SK-N-SH (cell line): ENCODE measurements around the gene SERTM1. TPM values are rescaled to one million over a fixed set of nuclear protein-coding genes. Genes with fewer than 3 reads are reported as not detected.

ENCODE experiments used
- CTCF ChIA-PET: fragments of 300-600, 350-600 bp; formaldehyde crosslinking; extraction: SDS; loops from one replicate; lab custom pipeline; 2021; lab: Yijun Ruan, JAX
- POLR2A ChIA-PET: fragments of 350-600 bp; sonication (Branson Sonifier 250); formaldehyde crosslinking; extraction: SDS; loops from one replicate; lab custom pipeline; 2020; ENCODE audit warnings: antibody characterized with exemption, inconsistent platforms; lab: Yijun Ruan, JAX
- DNase-seq: peaks from one replicate; pipeline ENCODE4 v3.0.0; 2012
- H2AFZ ChIP-seq: fragments of 200-600 bp; sonication (generic); 2 replicates; pipeline ENCODE4 v1.8.1; 2016; ENCODE audit warnings: antibody characterized with exemption, mild to moderate bottlenecking, low read depth
- H3F3A ChIP-seq: fragments of 200-600 bp; sonication (generic); replicated peaks from 2 replicates; pipeline ENCODE3; 2016; ENCODE audit warnings: antibody characterized with exemption, mild to moderate bottlenecking; ENCODE audit not compliant: insufficient read depth
- H3K27ac ChIP-seq, 2 experiments: fragments of 200-500 bp in 1 of 2; fragments of 200-600 bp in 1 of 2; sonication (Bioruptor generic) in 1 of 2; sonication (generic), shearing (Covaris generic) in 1 of 2; 2 replicates each; pipeline versions ENCODE4 v1.5.1 to v1.6.1; 2014 to 2016; ENCODE audit warnings: low read depth in 2 of 2, inconsistent platforms in 1 of 2, low read length in 1 of 2, mild to moderate bottlenecking in 1 of 2, mixed read lengths in 1 of 2
- H3K27me3 ChIP-seq: fragments of 200-600 bp; sonication (generic), shearing (Covaris generic); 2 replicates; pipeline ENCODE4 v1.6.1; 2016; ENCODE audit warnings: mixed run types; ENCODE audit not compliant: insufficient read depth
- H3K36me3 ChIP-seq, 2 experiments: fragments of 200-500 bp in 1 of 2; fragments of 200-600 bp in 1 of 2; sonication (Bioruptor generic) in 1 of 2; sonication (generic) in 1 of 2; replicated peaks in 1 of 2; 2 replicates each; pipeline versions ENCODE3 to v1.5.1; 2014 to 2016; ENCODE audit warnings: low read length in 1 of 2, mild to moderate bottlenecking in 1 of 2; ENCODE audit not compliant: insufficient read depth in 2 of 2, control insufficient read depth in 1 of 2
- H3K4me1 ChIP-seq, 2 experiments: fragments of 200-500 bp in 1 of 2; fragments of 200-600 bp in 1 of 2; sonication (Bioruptor generic) in 1 of 2; sonication (generic), shearing (Covaris generic) in 1 of 2; 2 replicates each; pipeline versions ENCODE4 v1.5.1 to v1.6.1; 2014 to 2016; ENCODE audit warnings: low read depth in 1 of 2, low read length in 1 of 2, mixed run types in 1 of 2; ENCODE audit not compliant: insufficient read depth in 2 of 2, control insufficient read depth in 1 of 2
- H3K4me2 ChIP-seq: fragments of 200-600 bp; sonication (generic), shearing (Covaris generic); 2 replicates; pipeline ENCODE4 v1.6.1; 2017; ENCODE audit warnings: mixed run types
- H3K4me3 ChIP-seq, 2 experiments: fragments of 200-500 bp in 1 of 2; fragments of 200-600 bp in 1 of 2; sonication (Bioruptor generic) in 1 of 2; sonication (generic), shearing (Covaris generic) in 1 of 2; 2 replicates each; pipeline versions ENCODE4 v1.5.1 to v1.8.1; 2014 to 2016; ENCODE audit warnings: low read depth in 2 of 2, inconsistent platforms in 1 of 2, low read length in 1 of 2, mild to moderate bottlenecking in 1 of 2, mixed read lengths in 1 of 2, moderate library complexity in 1 of 2
- H3K79me2 ChIP-seq: fragments of 200-600 bp; sonication (generic); 2 replicates; pipeline ENCODE4 v1.8.1; 2017; ENCODE audit warnings: mild to moderate bottlenecking; ENCODE audit not compliant: insufficient read depth
- H3K9ac ChIP-seq: fragments of 200-600 bp; sonication (generic); 2 replicates; pipeline ENCODE4 v1.6.1; 2017; ENCODE audit warnings: mixed run types
- H3K9me2 ChIP-seq: fragments of 200-600 bp; sonication (generic); 2 replicates; pipeline ENCODE4 v1.6.1; 2017; ENCODE audit warnings: mixed run types
- H3K9me3 ChIP-seq: fragments of 200-600 bp; sonication (generic); 2 replicates; pipeline ENCODE4 v1.6.1; 2017; ENCODE audit warnings: mixed run types, mild to moderate bottlenecking, moderate library complexity
- H4K20me1 ChIP-seq: fragments of 200-600 bp; sonication (generic); 2 replicates; pipeline ENCODE4 v1.6.1; 2017; ENCODE audit warnings: mild to moderate bottlenecking, mixed run types; ENCODE audit not compliant: insufficient read depth
- CHD2 ChIP-seq: fragments of 150-350 bp; IDR thresholded peaks from 2 replicates; pipeline ENCODE4 v1.6.1; 2018; ENCODE audit warnings: low read length; ENCODE audit not compliant: partially characterized antibody
- CTCF ChIP-seq: fragments of 200-600 bp; sonication (generic); IDR thresholded peaks from 2 replicates; pipeline ENCODE4 v1.6.1; 2017; ENCODE audit warnings: antibody characterized with exemption, mild to moderate bottlenecking, moderate library complexity
- ELF1 ChIP-seq: IDR thresholded peaks from 2 replicates; pipeline ENCODE4 v1.4.0; 2012
- EZH2phosphoT487 ChIP-seq: fragments of 200-600 bp; sonication (generic); IDR thresholded peaks from 2 replicates; pipeline ENCODE4 v1.6.1; 2017; ENCODE audit warnings: low read depth, mixed run types, mild to moderate bottlenecking, antibody characterized with exemption, moderate library complexity, borderline replicate concordance
- FOSL2 ChIP-seq: IDR thresholded peaks from 2 replicates; pipeline ENCODE4 v1.4.0; 2012; ENCODE audit warnings: low read depth, mild to moderate bottlenecking, moderate library complexity, borderline replicate concordance
- FOXJ3 ChIP-seq: sonication (generic); formaldehyde crosslinking; IDR thresholded peaks from 2 replicates; pipeline ENCODE4 v1.5.1; 2020; ENCODE audit warnings: mild to moderate bottlenecking, missing genetic modification reagents
- IRF3 ChIP-seq: fragments of 150-350 bp; IDR thresholded peaks from 2 replicates; pipeline ENCODE4 v1.6.1; 2016; ENCODE audit warnings: mild to moderate bottlenecking, low read depth, low read length
- MXI1 ChIP-seq: IDR thresholded peaks from 2 replicates; pipeline ENCODE4 v1.6.1; 2012; ENCODE audit warnings: mild to moderate bottlenecking, low read depth, low read length, improper control_type of control experiment
- NFIC ChIP-seq: IDR thresholded peaks from 2 replicates; pipeline ENCODE4 v1.4.0; 2012; ENCODE audit warnings: borderline replicate concordance
- POLR2AphosphoS5 ChIP-seq: IDR thresholded peaks from 2 replicates; pipeline ENCODE4 v1.6.1; 2012; ENCODE audit warnings: low read depth, low read length
- RAD21 ChIP-seq: IDR thresholded peaks from 2 replicates; pipeline ENCODE4 v1.6.1; 2012; ENCODE audit warnings: mild to moderate bottlenecking, low read length
- TAF1 ChIP-seq: IDR thresholded peaks from 2 replicates; pipeline ENCODE4 v1.6.1; 2012; ENCODE audit warnings: low read depth, mild to moderate bottlenecking, low read length, moderate library complexity, borderline replicate concordance
- YY1 ChIP-seq: IDR thresholded peaks from 2 replicates; pipeline ENCODE4 v1.4.0; 2012; ENCODE audit warnings: low read depth, mild to moderate bottlenecking
- WGBS: methylation state at CpG from one replicate; pipeline ENCODE4 v1.1.6; 2017; ENCODE audit warnings: low lambda C conversion rate; 5-methylcytosine and 5-hydroxymethylcytosine counted together
- polyA plus RNA-seq, 3 experiments: library from polyadenylated mRNA; depleted of rRNA; stranded (reverse); fragments of >200 nt; gene quantifications; 2 replicates each; pipeline ENCODE4 v1.2.3, GENCODE V29; 2012
- TF ChIP-seq, protein P1 (sequence below): IDR thresholded peaks from 2 replicates; pipeline ENCODE4 v1.4.0; 2012; ENCODE audit warnings: low read depth, borderline replicate concordance
- TF ChIP-seq, protein P2 (sequence below): IDR thresholded peaks from 2 replicates; pipeline ENCODE4 v1.4.0; 2012; ENCODE audit warnings: low read depth, borderline replicate concordance

Gene SERTM1
- polyA plus RNA-seq, 1 of the 3 experiments (the other 2 are of a cell fraction) = 0.05 TPM

DNA sequence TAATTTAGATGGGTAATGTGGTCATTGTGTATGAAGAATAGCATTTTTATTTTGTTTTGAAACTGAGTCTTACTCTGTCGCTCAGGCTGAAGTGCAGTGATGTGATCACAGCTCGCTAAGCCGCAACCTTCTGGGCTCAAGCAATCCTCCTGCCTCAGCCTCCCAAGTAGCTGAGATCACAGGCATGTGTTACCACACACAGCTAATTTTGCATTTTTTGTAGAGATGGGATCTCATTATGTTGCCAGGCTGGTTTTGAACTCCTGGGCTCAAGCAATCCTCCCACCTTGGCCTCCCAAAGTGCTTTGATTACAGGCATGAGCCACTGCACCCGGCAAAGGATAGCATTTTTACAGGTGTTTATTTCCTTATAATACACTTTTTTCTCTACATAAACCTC is 36.6 kb downstream of the SERTM1 start:
- DNase-seq = no peak
- no peak overlapping the region for H3K4me3 ChIP-seq
- H3F3A ChIP-seq = peaks cover 6% of the 10 kb centered on the region
- H3K9me3 ChIP-seq = no peaks in the 10 kb centered on the region
- H3K4me2 ChIP-seq = no peak overlapping the region
- no peaks in the 10 kb centered on the region for H3K27me3 ChIP-seq
- no peaks in the 10 kb centered on the region for H4K20me1 ChIP-seq
- WGBS = 25% methylated on average over 4 of the region's 4 CpGs
- H2AFZ ChIP-seq = no peak overlapping the region
- H3K9ac ChIP-seq = no peak overlapping the region
- ChIA-PET POLR2A (no interaction called here), CTCF (interaction anchor here (0.6 to 2.2 kb wide), 3 partner anchors 9 to 256 kb away, joined by 3 to 7 read pairs (median 3); no protein-coding TSS in a partner anchor)
- H3K9me2 ChIP-seq = no peaks in the 10 kb centered on the region
- peaks cover 2 to 28% of the 10 kb centered on the region in 2 experiments; a peak in 3 of 4 replicates for H3K4me1 ChIP-seq
- H3K27ac ChIP-seq = no peak overlapping the region
- no peaks in the 10 kb centered on the region for H3K36me3 ChIP-seq
- H3K79me2 ChIP-seq = no peaks in the 10 kb centered on the region
- TF ChIP-seq IRF3 = no peak
- no peak for TF ChIP-seq RAD21
- TF ChIP-seq FOSL2 = no peak
- TF ChIP-seq MXI1 = no peak
- no peak for TF ChIP-seq CTCF
- TF ChIP-seq, protein P1, sequence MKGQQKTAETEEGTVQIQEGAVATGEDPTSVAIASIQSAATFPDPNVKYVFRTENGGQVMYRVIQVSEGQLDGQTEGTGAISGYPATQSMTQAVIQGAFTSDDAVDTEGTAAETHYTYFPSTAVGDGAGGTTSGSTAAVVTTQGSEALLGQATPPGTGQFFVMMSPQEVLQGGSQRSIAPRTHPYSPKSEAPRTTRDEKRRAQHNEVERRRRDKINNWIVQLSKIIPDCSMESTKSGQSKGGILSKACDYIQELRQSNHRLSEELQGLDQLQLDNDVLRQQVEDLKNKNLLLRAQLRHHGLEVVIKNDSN = no peak
- no peak for TF ChIP-seq YY1
- TF ChIP-seq ELF1 = no peak
- no peak for TF ChIP-seq TAF1
- TF ChIP-seq CHD2 = no peak
- TF ChIP-seq EZH2phosphoT487 = no peak
- no peak for TF ChIP-seq FOXJ3 (CRISPR knock-in tag)
- no peak for TF ChIP-seq NFIC

DNA sequence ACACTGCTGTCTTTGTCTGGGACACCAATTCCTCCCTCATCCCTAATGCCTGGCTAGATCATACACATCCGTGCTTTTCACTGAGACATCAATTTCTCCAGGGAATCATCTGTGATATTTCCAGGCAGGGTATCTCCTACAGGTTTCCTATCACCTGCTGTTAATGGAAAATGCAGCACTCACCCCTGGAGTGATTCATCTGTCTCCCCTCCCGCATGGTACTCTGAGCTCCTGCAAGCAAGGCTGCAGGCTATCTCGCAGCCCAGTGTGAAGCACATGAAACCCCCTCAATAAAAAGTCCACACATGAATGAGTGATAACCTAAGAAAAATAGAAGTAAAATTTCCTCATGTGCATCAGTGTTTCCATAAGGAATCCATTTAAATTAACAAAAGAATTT is 38.5 kb downstream of the SERTM1 start:
- H3K36me3 ChIP-seq = no peaks in the 10 kb centered on the region
- no peaks in the 10 kb centered on the region for H3K9me2 ChIP-seq
- DNase-seq = no peak
- no peaks in the 10 kb centered on the region for H3F3A ChIP-seq
- no peaks in the 10 kb centered on the region for H3K79me2 ChIP-seq
- no peak overlapping the region for H3K9ac ChIP-seq
- H3K4me1 ChIP-seq = peaks cover 2 to 17% of the 10 kb centered on the region in 2 experiments; a peak in 2 of 4 replicates
- no peaks in the 10 kb centered on the region for H3K27me3 ChIP-seq
- H3K4me3 ChIP-seq = no peak overlapping the region
- ChIA-PET CTCF (interaction anchor here (1.1 to 1.4 kb wide), 2 partner anchors 291 to 292 kb away, joined by 3 to 4 read pairs; no protein-coding TSS in a partner anchor), POLR2A (no interaction called here)
- TF ChIP-seq, protein P2, sequence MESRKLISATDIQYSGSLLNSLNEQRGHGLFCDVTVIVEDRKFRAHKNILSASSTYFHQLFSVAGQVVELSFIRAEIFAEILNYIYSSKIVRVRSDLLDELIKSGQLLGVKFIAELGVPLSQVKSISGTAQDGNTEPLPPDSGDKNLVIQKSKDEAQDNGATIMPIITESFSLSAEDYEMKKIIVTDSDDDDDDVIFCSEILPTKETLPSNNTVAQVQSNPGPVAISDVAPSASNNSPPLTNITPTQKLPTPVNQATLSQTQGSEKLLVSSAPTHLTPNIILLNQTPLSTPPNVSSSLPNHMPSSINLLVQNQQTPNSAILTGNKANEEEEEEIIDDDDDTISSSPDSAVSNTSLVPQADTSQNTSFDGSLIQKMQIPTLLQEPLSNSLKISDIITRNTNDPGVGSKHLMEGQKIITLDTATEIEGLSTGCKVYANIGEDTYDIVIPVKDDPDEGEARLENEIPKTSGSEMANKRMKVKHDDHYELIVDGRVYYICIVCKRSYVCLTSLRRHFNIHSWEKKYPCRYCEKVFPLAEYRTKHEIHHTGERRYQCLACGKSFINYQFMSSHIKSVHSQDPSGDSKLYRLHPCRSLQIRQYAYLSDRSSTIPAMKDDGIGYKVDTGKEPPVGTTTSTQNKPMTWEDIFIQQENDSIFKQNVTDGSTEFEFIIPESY = no peak
- TF ChIP-seq CHD2 (no peak), POLR2AphosphoS5 (no peak)
- peak overlapping the region; percentile 34; the same call in 1 of the 2 replicates for H3K4me2 ChIP-seq
- no peaks in the 10 kb centered on the region for H4K20me1 ChIP-seq
- no peak overlapping the region; a peak in 1 of 4 replicates for H3K27ac ChIP-seq
- no peak overlapping the region for H2AFZ ChIP-seq
- WGBS = 13% methylated on average over 3 of the region's 3 CpGs
- H3K9me3 ChIP-seq = no peaks in the 10 kb centered on the region
